ENCODE measurements around the gene PLA2G4D.

The PLA2G4D gene

GRCh38 chr15:42053914-42054313, 40.4 kb downstream of the PLA2G4D start:
- no peak for TF ChIP-seq CTCF (IDR thresholded peaks at IDR 0.05; ENCODE audit: insufficient read depth, low read length, missing control alignments)
- ChIA-PET CTCF (interaction anchor here (0.9 to 7.9 kb wide), 7 partner anchors 8 to 264 kb away, joined by 3 to 169 read pairs (median 12); no protein-coding TSS in a partner anchor), POLR2A (no interaction called here)
- H3K4me3 ChIP-seq (ENCODE audit: low read depth, low read length) = no peak overlapping the region
- DNase-seq (ENCODE audit: low read depth, low spot score) = no peak

DNA sequence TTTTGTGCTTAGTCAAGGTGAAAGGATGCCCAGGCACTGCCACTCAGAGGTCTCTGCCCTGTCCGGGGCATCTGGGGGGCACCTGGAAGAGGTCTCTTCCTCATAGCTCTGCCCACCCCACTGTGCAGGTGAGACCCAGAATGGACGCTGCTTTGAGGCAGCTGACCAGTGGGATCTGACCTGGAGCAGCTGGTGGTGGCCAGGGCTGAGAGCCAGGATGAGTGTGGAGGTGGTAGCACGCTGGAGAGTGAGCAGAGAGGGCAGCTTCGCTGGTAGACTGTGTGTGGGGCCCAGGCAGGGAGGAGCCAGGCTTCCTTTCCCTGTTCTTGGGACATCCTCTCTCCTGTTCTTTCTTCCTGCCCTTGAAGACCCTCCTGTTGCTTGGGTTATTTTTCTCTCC, 41.4 kb downstream of the PLA2G4D start:
- no peak overlapping the region for H3K4me3 ChIP-seq (ENCODE audit: low read depth, low read length)
- ChIA-PET CTCF (interaction anchor here (1.0 to 7.9 kb wide), 6 partner anchors 9 to 85 kb away, joined by 3 to 169 read pairs (median 18); no protein-coding TSS in a partner anchor), POLR2A (no interaction called here)
- TF ChIP-seq CTCF (IDR thresholded peaks at IDR 0.05; ENCODE audit: insufficient read depth, low read length, missing control alignments) = no peak
- DNase-seq (ENCODE audit: low read depth, low spot score) = no peak

DNA sequence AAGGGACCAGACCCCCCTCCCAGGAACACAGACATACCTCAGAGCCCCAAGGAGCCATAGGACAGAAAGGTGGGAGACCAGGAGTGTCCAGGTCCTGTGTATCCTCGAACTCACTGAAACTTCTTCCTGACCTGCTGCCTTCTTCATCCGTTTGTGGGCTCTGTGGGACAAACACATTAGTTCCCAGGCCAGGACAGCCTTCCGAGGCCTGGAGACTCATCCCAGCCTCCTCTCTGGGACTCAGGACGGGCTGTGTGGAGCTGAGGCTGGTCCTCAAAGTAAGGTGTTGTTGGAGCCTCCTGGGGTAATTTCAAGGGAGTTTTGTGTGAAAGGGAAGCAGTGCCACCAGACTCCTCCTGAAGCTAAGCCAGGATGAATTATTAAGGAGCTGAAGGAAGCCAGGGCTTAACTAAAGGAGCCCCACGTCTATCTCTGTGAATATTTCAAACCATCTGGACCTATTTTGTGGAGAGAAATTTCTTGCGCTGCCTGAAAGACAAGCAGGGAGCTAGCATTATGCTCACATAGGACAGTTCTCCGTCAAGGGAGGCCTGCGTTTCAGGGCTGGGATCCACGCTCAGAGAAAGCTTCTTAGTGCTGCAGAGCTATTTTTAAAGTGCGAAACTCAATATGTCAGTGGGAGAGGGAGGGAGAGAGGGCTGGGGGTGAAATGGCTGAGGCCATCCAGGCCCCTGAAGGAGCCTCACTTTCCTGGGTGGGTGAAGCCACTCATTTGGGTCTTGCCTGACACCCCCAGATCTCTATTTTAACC, 43.7 kb downstream of the PLA2G4D start:
- H3K4me3 ChIP-seq (ENCODE audit: low read depth, low read length) = no peak overlapping the region
- no peak for DNase-seq (ENCODE audit: low read depth, low spot score)
- TF ChIP-seq CTCF (IDR thresholded peaks at IDR 0.05; ENCODE audit: insufficient read depth, low read length, missing control alignments) = no peak
- ChIA-PET POLR2A (no interaction called here), CTCF (interaction anchor here (0.9 to 7.9 kb wide), 7 partner anchors 8 to 108 kb away, joined by 3 to 169 read pairs (median 12); no protein-coding TSS in a partner anchor)

DNA sequence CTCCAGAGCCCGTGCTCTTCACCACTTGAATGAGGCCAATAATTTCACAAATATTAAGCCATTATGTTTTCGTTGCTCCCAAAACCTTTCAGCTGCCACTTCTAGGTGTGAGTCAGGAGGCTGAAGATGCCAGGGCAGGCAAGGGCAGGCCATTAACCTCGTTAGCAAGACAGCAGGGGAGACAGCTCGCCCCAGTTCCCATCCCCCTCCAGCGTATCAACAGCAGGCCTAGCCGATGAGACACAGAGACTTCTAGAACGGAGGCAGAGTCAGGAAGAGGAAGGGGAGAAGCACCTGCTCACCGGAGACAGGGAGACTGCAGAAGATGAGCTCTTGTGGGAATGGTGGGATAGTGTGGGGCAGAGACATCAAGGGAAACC, 45.6 kb downstream of the PLA2G4D start:
- ChIA-PET POLR2A (no interaction called here), CTCF (interaction anchor here (0.8 to 1.7 kb wide), 4 partner anchors 8 to 59 kb away, joined by 3 to 7 read pairs (median 4); no protein-coding TSS in a partner anchor)
- no peak overlapping the region for H3K4me3 ChIP-seq (ENCODE audit: low read depth, low read length)
- no peak for DNase-seq (ENCODE audit: low read depth, low spot score)
- TF ChIP-seq CTCF (IDR thresholded peaks at IDR 0.05; ENCODE audit: insufficient read depth, low read length, missing control alignments) = no peak

- ChIA-PET CTCF (interaction anchor here (0.8 to 1.7 kb wide), 4 partner anchors 9 to 59 kb away, joined by 3 to 7 read pairs (median 4); no protein-coding TSS in a partner anchor), POLR2A (no interaction called here)
- no peak for DNase-seq (ENCODE audit: low read depth, low spot score)
- no peak for TF ChIP-seq CTCF (IDR thresholded peaks at IDR 0.05; ENCODE audit: insufficient read depth, low read length, missing control alignments)
- no peak overlapping the region for H3K4me3 ChIP-seq (ENCODE audit: low read depth, low read length)
These were observed 46.1 kb downstream of the PLA2G4D start for GRCh38 chr15:42048080-42048820.

- ChIA-PET CTCF (interaction anchor here (1.0 to 1.5 kb wide), 4 partner anchors 13 to 57 kb away, joined by 3 to 4 read pairs (median 4); no protein-coding TSS in a partner anchor), POLR2A (no interaction called here)
- no peak overlapping the region for H3K4me3 ChIP-seq (ENCODE audit: low read depth, low read length)
- DNase-seq (ENCODE audit: low read depth, low spot score) = no peak
- TF ChIP-seq CTCF (IDR thresholded peaks at IDR 0.05; ENCODE audit: insufficient read depth, low read length, missing control alignments) = no peak
These were observed 47.8 kb downstream of the PLA2G4D start for GRCh38 chr15:42046597-42046996.
